Activated effector memory CD4-positive, alpha-beta T cell treated with Interleukin-2 at 50 U/mL for 16 hours (primary cell): ENCODE results near the gene BTBD9.
"Not testable (repeated sequence)": the region's sequence is repeated elsewhere in the genome, so short reads cannot be mapped to it uniquely, and the experiment has no call there.

Source experiments
- DNase-seq: peaks from one replicate; pipeline ENCODE4 v3.0.0-alpha.2; 2020

The BTBD9 gene

GRCh38 chr6:38648629-38649028 is 8.9 kb upstream of the BTBD9 start:
- DNase-seq = no peak

DNA sequence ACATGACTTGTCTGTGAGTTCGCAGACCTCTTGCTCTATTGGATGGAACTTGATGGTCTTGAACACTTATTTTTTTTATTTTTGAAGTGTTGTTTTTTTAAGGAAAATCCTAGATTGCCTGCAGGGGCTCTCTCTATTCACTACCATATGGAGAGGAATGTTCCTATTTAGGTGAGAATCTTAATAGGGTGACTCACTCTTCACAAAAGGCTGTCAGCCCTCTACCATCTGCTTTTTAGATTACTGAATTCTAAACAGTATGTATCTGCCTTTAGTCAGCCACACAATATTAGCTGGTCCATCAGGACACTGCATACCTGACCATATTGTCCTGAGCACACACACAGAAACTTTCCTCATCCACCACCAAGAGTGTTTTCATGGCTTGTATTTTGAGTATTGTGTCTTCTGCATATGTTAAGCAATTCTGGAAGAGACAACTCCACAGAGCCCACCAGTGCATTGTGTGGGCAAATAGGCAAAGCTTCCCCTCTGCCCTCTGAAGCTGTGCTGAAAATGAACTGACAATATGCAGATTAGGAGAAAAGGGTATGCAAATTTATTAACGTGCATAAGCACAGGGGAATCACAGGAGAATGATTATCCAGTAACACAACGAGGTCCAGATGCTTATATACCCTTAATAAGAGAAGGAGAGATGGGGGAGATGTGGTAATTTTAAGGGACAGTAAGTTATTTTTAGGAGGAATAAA is 6.6 kb upstream of the BTBD9 start:
- no peak for DNase-seq

- DNase-seq = no peak
Measured at GRCh38 chr6:38644951-38645350, 5.2 kb upstream of the BTBD9 start.

- no peak for DNase-seq
Measured at GRCh38 chr6:38640216-38640909, 634 bp upstream of the BTBD9 start.

GRCh38 chr6:38638941-38639497 is 710 bp downstream of the BTBD9 start:
- peak; percentile 52 for DNase-seq

DNA sequence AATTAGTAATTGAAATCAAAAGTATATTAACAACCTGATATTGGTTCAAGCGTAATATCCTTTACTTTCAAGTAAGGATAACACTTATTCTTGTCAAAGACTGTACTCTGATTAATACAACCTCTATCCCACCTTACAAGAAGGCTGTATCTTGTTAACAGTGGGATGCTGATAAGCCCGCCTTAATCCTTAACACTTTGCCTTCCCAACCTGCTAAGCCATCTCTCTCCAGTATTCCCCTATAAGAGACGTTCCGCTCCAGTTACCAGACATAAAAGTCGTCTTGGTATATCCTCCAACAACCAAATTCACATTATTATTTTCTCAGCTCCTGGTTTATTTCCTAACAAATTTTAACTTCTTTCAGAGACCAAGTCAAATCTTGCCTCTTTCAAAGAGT is 2.0 kb downstream of the BTBD9 start:
- DNase-seq = no peak

- DNase-seq = no peak
Measured at GRCh38 chr6:38636027-38636426, 3.7 kb downstream of the BTBD9 start.

- DNase-seq = no peak
Measured at GRCh38 chr6:38634518-38634917, 5.2 kb downstream of the BTBD9 start.

- no peak for DNase-seq
Measured at GRCh38 chr6:38632490-38632889, 7.2 kb downstream of the BTBD9 start.

DNA sequence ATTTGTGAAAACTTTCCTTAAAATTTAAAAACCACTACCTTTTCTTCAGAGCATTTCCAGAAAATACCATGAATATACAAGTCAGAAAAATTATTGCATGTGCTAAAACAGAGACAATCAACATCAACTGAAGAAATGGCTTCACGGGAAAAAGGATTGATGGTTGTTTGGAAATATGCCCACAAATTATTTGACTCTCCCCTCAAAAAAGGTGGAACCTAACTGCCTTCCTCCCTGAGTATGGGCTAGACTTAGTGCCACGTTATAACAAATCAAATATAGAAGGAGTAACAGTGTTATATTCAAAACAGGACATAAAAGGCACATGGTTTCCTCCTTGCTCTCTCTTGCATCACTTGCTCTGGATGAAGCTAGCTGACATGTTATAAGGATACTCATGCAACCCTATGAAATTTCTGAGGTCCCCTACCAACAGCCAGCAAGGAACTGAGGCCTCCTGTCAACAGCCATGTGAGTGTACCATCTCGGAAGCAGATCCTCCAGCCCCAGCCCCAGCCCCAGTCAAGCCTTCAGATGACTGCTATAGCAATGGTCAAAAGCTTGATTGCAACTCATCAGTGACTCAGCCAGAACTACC is 8.4 kb downstream of the BTBD9 start:
- DNase-seq = no peak

DNA sequence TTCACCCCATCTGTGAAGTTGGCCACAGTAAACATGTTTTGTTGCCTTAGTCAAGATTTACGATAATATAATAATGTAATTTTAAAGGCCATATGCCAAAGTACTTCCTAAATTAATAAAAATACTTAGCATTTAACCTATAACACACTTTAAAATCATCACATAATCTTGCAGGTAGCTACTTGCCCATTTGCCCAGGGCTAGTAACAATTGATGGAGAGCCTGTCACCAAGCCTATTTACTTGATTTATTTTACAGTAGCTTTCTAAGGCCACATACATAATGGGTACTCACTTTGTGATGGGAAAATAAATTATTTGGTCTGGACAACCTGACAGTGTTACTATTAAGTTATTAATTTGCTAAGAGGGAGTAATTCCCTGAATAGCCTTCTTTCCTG is 14.5 kb downstream of the BTBD9 start:
- DNase-seq = no peak

DNA sequence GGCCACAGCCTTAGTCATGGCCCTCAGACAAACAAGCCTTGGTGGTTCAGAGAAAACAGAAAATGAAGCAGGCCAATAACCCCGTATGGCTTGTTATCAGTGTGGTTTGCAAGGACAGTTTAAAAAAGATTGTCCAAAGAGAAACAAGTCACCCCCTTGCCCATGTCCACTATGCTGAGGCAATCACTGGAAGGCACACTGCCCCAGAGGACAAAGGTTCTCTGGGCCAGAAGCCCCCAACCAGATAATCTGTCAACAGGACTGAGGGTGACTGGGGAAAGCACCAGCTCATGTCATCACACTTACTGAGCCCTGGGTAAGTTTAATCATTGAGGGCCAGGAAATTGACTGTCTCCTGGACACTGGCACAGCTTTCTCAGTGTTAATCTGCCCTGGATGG is 20.4 kb downstream of the BTBD9 start:
- DNase-seq = not testable (repeated sequence)

DNA sequence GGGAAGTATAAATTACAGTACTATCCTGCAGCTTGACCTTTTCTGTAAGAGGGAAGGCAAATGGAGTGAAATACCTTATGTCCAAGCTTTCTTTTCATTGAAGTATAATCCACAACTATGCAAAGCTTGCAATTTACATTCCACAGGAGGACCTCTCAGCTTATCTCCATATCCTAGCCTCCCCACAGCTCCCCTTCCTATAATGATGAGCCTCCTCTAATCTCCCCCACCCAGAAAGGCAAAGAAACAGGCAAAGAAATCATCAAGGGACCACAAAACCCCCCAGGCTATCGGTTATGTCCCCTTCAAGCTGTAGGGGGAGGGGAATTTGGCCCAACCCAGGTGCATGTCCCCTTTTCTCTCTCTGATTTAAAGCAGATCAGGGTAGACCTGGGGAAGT is 21.4 kb downstream of the BTBD9 start:
- DNase-seq = not testable (repeated sequence)

GRCh38 chr6:38617856-38618255 is 21.9 kb downstream of the BTBD9 start:
- no peak for DNase-seq

- DNase-seq = no peak
Measured at GRCh38 chr6:38612143-38612965, 27.4 kb downstream of the BTBD9 start.

DNA sequence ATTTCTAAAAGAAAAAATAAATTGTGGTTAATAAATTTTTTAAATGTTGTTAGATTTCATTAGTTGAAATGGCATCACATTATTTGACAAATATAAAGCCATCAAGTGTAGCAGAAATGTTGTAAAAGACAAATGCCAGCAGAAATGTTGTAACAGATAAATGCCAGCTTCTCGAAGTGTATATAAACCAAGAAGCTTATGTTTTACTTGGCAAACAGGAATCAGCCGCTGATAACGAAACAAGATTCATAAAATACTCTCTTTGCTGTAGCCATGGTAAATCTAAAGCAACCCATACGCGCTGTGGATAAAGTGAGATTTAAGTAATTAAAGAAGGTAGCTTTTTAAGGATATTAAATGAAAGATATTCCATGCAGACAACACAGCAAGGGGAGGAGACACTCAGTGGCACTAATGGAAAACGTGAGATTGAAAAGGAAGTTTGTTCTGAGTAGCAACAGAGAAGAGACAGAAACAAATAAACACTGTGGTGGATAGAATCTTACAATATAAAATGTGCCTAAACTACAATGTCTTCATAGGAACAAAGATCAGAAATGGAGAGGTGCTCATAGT is 29.6 kb downstream of the BTBD9 start:
- no peak for DNase-seq

GRCh38 chr6:38604700-38605099 is 35.0 kb downstream of the BTBD9 start:
- DNase-seq = no peak

DNA sequence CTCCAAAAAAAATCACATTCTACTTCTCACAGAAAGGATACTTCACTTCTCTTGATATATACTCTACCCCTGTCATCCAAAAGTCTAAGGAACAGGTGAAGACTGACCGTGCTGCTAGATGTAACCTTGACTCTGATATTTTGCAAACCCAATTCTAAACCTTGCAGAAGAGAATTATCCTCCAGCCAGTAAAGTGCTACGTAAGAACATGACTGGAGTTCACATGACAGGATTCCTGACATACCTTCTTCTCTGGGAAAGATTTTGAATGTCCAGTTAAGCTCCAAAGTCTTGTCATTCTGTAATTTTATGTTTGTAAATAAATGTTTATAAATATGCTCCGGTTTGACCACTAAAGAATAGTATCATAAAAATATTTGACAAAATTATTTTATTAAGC is 35.8 kb downstream of the BTBD9 start:
- no peak for DNase-seq

DNA sequence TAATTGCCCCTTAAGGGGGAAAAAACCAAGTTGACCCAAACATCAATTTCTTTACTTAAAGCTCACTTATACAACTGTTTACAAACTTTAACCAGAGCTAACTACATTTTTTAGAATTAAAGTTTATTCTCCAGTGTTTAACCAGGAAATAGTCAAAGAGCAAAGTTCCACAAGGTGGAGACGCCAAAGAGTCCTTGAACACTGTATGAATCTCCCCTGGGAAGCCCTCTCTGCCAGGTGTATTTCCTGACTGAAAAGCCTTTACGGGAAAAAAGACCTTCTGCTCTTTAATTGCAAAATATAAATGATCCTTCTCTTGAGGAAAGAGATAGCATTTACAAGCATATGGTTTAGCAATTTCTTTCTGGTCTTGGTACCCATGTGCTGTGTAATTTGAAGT is 36.2 kb downstream of the BTBD9 start:
- DNase-seq = no peak

DNA sequence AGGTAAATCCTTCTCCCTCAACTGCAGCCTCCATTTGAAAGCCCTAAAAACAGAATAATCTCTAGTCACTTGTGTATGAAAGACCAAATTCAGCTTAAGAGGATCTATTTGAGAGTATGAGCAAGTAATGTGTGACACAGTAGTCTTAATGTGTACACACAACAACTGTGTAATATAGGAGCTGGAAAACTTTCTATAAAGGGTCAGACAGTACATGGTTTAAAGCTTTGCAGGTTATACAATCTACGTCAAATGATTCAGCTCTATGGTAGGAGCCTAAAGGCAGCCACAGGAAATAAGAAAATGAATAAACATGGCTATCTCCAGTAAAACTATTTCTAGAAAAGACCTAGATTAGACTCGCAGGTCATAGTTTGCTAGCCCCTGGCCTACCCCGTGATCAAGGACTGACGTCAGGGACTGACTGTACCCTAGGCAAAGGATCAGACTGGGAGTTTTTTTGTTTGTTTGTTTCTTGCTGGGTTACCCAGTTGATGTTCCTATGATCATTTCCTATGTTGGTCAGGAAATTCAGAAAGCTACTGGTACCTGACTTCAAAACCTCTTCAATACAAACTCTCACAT is 39.7 kb downstream of the BTBD9 start:
- no peak for DNase-seq

- DNase-seq = no peak
Measured at GRCh38 chr6:38599261-38599660, 40.5 kb downstream of the BTBD9 start.

- no peak for DNase-seq
Measured at GRCh38 chr6:38593998-38594665, 45.6 kb downstream of the BTBD9 start.
